ENCODE results near the gene SLC6A17. TPM values are rescaled to one million over a fixed set of nuclear protein-coding genes. Genes with fewer than 3 reads are reported as not detected.

SLC6A17 gene
- total RNA-seq, 1 donor from 2014 or later, result not detected

- DNase-seq (ENCODE audit: low read depth, low spot score), result no peak
Observed at GRCh38 chr1:110201157-110201825, 51.0 kb downstream of the SLC6A17 start.

GRCh38 chr1:110203021-110203661, 52.8 kb downstream of the SLC6A17 start:
- peak; percentile 30 for DNase-seq (ENCODE audit: low read depth, low spot score)

- DNase-seq (ENCODE audit: low read depth, low spot score), result no peak
Observed at GRCh38 chr1:110205156-110205555, 54.9 kb downstream of the SLC6A17 start.

GRCh38 chr1:110205591-110206155, 55.4 kb downstream of the SLC6A17 start:
- no peak for DNase-seq (ENCODE audit: low read depth, low spot score)

- DNase-seq (ENCODE audit: low read depth, low spot score), result no peak
Observed at GRCh38 chr1:110206261-110206920, 56.1 kb downstream of the SLC6A17 start.

- peak; percentile 13 for DNase-seq (ENCODE audit: low read depth, low spot score)
Observed at GRCh38 chr1:110207831-110208230, 57.5 kb downstream of the SLC6A17 start.

- no peak for DNase-seq (ENCODE audit: low read depth, low spot score)
Observed at GRCh38 chr1:110208916-110209645, 58.8 kb downstream of the SLC6A17 start.

GRCh38 chr1:110209715-110210603, 59.7 kb downstream of the SLC6A17 start, which contains the start of gene KCNC4:
Gene KCNC4, plus strand, starts transcription at chr1:110210314. Its CDS starts 1,186 bp downstream, at chr1:110211500.
- DNase-seq (ENCODE audit: low read depth, low spot score), result peak; percentile 49

GRCh38 chr1:110210604-110211495, 60.6 kb downstream of the SLC6A17 start:
- no peak for DNase-seq (ENCODE audit: low read depth, low spot score)

GRCh38 chr1:110211496-110212168, 61.3 kb downstream of the SLC6A17 start:
- DNase-seq (ENCODE audit: low read depth, low spot score), result no peak

- DNase-seq (ENCODE audit: low read depth, low spot score), result no peak
Observed at GRCh38 chr1:110212169-110213142, 62.2 kb downstream of the SLC6A17 start.

GRCh38 chr1:110213143-110213540, 62.8 kb downstream of the SLC6A17 start:
- no peak for DNase-seq (ENCODE audit: low read depth, low spot score)

- no peak for DNase-seq (ENCODE audit: low read depth, low spot score)
Observed at GRCh38 chr1:110214454-110215404, 64.4 kb downstream of the SLC6A17 start.

GRCh38 chr1:110215621-110216515, 65.6 kb downstream of the SLC6A17 start:
- DNase-seq (ENCODE audit: low read depth, low spot score), result no peak

- DNase-seq (ENCODE audit: low read depth, low spot score), result no peak
Observed at GRCh38 chr1:110216844-110217444, 66.7 kb downstream of the SLC6A17 start.

Measured in pulmonary artery endothelial cell (primary cell).